HG03139 (cell line): ENCODE measurements around the gene ZSWIM7.

Experiments used
- ATAC-seq: cut with Tn5 transposase; IDR thresholded peaks from one replicate; pipeline ENCODE4 v1.9.1; 2021; ENCODE audit not compliant: unreplicated experiment

Gene ZSWIM7, protein sequence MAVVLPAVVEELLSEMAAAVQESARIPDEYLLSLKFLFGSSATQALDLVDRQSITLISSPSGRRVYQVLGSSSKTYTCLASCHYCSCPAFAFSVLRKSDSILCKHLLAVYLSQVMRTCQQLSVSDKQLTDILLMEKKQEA

DNA sequence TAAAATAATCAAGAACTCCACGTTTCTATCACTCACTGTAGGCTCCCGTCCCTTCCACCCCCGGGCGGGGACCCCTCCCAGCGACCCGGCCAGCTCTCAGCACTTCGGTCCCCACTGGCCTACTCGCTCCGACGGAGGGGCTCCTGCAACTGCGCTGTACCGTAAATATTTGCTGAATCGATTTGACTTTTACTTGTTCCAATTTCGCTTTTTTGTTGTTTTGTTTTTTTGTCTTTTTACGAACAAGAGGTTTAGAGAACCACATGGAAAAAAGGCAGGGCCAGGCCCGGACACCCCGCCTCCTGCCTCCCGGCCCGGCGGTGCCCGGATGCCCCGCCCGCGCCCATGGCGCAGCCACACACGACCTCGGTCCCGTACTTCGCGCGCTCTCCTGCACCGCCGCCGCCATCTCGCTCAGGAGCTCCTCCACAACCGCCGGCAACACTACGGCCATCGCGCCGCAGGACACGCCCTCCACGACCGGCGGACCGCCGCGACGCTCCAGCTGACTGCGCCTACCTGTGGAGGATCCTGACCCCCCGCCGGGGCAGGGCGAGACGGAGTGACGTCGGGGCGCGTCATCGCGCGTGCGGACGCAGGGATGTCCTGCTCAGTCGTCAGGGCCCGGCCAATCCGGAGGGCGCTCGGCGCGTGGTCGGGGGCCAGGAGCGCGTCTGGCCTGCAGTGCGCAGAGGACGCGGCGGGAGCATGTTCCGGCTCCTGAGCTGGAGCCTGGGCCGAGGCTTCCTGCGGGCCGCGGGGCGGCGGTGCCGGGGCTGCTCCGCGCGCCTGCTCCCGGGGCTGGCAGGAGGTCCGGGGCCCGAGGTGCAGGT is at the start of gene ZSWIM7, which contains the start of gene TTC19:
ZSWIM7 (minus strand) TSS at position 564 of the 833 bp plus-strand sequence; CDS start at position 454, 110 bp downstream.
TTC19 (plus strand) TSS at position 684 of the 833 bp plus-strand sequence; CDS start at position 709, 25 bp downstream.
- ATAC-seq: peak; percentile 94

DNA sequence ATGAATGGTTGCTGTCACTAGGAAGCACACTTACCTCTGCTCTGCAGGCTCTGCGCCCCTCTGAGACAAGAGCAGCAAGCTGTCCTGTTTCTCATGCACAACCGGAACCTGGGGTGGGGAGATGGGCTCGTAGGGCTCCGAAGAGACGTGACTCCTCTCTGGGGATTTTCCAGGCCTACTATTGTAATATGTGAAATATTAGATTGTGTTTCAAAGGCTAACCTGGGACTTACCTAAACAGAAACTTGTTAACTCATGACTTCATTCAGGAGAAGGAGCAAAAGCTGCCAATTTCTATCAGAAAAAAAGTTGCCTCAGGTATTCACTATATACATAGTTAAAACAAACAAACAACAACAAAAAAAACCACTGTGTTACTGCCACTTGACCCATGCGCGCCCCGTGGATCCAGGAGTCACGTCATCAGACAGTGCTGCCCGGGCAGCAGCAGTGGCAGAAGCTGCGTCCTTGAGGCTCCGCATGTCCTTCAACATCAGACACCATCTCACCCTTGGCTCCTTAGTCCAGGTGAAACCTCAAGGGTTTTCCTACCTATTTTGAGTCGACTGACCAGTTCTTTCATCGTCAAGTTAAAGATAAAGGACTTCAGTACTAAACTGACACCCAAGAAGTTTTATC is 49.4 kb upstream of the ZSWIM7 start:
- no peak for ATAC-seq

DNA sequence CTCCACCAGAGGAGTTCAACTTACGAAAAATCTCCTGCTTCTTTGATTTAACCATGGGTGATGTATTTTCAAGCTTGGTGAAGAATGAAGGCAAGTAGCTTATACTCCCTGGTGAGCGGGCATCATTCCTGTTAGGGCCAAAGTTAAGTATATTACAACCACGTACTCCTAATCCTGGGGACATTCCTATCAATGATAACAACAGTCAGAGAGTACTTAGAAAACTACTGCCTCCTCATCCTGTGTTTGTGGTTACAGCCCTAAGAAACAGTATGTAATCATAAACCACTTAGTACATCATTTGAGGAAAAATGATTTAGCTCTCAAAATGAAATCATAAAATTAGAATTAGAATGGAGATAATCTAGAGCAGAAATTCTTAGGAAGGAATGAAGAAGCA is 47.5 kb upstream of the ZSWIM7 start:
- no peak for ATAC-seq

DNA sequence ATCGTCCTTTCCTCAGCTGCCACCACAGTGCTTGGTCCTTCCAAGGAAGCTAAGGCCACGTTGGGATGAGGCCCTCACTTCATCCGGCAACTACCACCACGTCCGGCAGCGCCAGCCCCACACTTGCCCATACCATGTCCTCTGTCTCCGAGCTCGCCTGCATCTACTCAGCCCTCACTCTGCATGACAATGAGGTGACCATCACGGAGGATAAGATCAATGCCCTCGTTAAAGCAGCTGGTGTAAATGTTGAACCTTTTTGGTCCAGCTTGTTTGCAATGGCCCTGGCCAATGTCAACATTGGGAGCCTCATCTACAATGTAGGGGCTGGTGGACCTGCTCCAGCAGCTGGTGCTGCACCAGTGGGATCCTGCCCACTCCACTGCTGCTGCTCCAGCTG is 45.0 kb upstream of the ZSWIM7 start:
- no peak for ATAC-seq

DNA sequence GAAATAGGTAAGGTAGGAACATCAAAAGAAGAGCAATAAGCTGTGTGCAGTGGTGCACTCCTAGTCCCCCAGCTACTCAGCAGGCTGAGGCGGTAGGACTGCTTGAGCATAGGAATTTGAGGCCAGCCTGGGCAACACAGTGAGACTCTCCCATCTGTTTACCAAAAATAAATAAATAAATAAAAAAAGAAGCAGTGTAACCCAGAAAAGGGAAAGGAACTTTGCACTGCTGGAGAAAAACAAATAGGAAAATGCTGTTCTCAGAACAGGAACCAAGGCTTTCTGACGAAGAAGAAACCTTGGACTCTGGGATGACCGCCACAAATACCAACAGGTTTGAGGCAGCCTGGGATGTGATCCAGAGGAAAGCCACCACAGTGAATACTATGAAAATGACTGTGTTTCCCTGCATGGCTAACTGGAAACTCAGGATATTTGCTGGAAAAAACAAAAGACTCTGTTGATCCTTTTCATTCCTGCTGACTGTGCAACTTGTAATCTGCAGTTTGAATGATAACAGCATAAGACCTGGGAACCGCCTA is 41.3 kb upstream of the ZSWIM7 start:
- no peak for ATAC-seq

DNA sequence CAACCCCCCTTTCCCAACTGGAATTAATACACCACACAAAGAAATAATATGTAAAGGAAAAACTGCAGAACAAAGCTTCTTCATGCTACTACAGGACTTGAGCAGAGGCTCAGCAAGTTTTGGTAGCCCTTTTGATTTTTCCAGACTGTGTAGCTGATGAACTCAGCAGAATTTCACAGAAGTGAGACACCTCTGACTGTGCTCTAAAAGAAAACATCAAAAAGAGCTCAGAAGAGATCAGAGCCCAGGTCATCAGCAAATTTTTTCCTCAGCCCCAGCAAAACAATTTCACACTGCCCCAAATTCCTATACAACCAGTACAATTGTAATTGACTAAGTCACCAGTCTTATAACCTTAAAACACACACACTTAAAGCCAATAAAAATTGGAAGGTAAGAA is 38.1 kb upstream of the ZSWIM7 start:
- ATAC-seq: no peak

DNA sequence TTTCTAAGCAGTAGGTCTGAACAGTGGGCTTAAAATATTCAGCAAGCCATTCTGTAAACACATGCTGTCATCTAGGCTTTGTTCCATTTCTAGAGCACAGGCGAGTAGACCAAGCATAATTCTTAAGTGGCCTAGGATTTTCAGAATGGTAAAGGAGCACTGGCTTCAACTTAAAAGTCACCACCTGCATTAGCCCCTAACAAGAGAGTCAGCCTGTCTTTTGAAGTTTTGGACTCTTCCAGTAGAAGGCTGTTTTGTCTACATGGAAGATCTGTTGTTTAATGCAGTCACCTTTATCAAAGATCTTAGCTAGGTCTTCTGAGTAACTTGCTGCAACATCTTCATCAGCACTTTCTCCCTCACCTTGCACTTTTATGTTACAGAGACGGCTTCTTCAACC is 36.8 kb upstream of the ZSWIM7 start:
- ATAC-seq: no peak

DNA sequence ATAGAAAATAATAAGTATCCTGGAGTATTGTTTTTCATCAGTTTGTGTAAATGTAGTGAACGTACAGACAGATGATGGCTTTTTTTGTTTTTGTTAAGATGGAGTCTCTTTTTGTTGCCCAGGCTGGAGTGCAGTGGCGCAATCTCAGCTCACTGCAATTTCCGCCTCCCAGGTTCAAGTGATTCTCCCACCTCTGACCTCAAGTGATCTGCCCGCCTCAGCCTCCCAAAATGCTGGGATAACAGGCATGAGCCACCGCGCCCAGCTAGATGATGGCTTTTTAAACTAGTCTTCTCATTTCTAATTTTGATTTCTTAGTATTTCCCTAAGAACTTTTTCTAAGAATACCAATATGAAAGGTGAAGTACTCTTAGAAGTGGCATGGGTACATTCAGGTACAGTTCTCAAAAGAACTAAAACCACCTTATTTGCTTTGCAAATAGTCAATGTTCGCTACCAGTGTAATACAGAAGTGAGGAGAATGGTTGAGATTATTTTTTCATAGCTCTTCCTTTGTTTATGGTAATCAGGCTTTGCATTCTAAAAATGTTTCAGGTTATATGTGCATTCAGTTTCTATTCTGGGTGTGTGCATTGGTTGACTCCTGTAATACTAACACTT is 34.3 kb upstream of the ZSWIM7 start:
- no peak for ATAC-seq

DNA sequence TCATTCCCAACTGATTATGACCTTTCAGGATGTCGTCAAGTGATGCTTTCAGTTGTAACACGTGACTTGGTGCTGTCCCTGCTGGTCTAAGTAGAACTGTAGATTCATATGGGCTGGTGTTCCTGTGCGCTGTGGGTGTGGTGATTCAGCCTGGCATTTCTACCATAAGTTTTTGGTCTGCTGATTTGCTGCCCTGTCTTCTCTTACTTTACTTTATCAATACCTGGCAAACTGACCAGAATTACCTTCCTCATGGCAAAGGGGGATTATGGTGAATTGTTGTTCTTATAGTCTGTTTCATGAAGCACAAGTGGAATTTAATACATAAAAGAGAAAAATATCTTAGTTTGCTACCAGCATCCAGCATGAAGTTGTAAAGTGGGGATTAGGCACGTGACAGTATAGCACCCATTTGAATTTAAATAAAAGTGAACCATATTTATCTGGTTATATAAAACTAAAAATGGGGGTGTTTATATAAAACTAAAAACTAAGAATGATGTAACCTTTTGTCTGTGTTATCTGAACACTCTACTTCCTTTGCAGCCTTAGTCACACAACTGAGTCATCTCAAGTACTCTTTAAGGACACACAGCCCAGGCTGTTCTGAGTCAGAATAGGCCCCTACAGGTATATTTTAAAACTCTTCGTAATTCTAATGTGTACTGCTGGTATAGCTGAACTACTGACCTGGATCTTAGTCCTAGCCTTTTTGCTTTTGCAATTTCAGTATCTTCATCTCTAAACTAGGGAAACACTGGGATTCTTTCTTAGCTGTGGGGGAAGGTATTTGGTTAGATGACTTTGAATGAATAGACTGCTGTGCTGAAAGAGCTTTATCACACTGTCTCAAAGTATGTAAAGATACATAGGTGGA is 28.4 kb upstream of the ZSWIM7 start:
- ATAC-seq: no peak

DNA sequence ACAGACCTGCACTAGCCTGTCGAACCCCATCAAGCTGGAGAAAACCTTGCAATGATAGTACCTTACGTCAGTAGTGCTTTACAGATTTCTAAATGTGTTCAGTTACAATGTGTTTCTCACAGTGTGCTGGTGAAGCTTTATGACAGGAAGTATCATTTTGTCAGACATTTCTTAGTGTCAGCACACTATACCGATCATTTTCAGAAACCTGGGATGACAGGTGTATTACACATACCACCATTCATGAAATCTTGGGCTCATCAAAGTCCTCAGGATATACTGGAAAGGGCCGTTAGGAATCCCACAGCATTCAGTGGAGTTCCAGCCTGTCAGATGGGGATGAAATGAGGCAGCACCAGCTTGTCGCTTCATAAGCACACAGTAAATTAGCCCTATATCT is 27.4 kb upstream of the ZSWIM7 start:
- ATAC-seq: no peak

DNA sequence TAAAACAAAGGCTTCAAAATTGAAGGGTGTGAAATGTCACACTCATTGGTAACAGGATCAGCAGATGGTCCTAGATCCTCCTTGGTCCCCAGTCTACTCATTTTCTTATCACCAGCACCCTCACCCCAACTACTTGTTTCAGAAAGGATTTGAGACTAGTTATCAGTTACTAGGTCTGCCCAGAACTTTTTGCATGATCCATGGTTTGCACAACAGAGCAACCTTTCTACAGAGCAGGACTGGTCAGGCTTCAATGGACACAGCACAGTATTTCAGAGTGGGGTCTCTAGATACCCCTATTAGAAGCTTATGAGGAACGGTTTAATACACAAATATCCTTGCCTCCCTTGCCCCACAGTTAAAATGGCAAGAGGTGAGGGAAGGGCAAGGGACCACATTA is 25.7 kb upstream of the ZSWIM7 start:
- no peak for ATAC-seq

DNA sequence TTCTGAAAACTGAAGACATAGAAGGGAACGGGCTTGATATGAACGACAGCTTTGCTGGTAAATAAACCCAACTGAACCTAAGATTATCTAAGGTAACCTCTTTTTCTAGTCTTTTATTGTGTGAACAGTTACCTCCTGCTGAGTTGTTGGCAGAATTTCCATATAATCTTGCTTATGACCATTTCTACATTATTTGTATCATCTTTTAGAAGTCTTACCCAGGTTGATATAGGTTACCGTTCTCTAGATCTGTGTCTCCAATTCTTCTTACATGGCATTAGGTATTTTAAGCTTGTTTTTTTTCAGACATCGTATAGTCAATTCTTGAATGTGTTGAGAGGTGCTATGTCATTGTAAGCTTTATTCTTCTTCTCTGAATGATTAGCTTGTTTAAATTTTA is 24.4 kb upstream of the ZSWIM7 start:
- ATAC-seq: no peak

DNA sequence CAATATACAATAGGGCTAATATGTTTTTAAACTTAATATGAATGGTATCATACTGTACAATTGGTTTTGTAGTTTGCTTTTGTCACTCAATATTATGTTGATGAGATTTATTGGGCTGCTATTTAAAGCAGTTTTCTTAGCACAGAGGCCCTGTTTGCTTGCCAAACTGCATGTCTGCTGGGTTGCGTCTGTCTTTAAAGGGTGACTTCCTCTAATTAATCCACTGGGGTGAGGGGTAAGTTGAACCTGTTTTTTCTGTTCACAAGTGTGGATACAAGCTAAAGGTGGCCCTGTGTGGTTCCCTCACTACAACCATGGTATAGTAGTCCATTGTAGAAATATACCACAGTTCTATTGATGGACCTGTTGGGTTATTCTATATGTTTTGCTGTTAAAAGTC is 19.8 kb upstream of the ZSWIM7 start:
- ATAC-seq: no peak

DNA sequence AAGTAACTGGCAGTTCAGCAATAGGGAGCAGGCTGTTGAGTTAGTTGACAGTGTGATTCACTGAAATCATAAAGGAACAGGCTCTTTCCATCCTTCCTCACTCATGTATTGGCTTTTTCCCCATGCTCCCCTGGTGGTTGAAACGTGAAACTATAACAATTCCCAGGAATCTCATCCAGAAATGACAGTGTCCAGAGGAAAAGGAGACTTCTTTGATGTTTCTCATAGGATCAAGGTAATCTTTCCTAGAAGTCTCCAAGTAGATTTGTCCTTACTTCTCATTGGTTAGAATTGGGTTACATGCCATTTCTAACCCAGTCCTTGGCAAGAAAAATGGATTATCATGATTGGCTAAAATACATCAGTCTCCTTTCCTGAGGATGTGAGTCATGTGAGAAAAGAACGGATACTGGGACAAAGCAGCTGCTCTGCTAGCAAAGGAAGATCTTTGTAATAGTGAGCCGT is 14.5 kb upstream of the ZSWIM7 start:
- ATAC-seq: no peak

DNA sequence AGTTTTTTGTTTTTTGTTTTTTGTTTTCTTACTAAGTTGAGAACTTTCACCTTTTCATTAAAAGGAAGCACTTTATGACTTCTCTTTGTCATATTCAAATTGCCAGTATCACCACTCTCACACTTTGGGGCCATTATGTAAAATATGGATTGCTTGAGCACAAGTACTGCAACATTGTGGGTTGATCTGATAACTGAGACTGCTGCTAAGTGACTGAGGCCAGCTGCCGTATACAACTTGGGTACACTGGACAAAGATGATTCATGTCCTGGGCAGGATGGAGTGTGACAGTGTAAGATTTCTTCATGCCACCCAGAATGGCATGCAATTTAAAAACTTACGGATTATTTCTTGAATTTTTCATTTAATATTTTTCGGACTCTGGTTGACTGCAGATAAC is 7.9 kb upstream of the ZSWIM7 start:
- ATAC-seq: no peak

DNA sequence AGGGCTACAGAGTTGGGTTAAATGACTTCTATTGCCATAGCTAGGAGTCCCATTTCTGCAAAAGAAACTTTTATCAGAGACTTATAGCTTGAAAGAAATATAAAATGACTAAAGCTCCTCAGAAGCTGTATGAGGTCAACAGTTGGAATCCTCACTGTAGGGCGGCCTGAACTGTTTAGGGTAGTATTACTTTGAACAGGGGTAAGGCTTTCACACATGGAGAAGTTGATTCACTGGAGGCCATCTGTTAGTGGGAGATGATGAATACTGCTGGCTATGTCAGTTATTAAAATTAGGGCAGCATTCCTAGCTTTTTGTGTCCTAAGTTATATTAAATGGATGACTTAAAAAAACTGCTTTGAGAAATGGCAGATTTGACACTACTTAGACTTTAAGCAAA is 6.1 kb upstream of the ZSWIM7 start:
- ATAC-seq: no peak

DNA sequence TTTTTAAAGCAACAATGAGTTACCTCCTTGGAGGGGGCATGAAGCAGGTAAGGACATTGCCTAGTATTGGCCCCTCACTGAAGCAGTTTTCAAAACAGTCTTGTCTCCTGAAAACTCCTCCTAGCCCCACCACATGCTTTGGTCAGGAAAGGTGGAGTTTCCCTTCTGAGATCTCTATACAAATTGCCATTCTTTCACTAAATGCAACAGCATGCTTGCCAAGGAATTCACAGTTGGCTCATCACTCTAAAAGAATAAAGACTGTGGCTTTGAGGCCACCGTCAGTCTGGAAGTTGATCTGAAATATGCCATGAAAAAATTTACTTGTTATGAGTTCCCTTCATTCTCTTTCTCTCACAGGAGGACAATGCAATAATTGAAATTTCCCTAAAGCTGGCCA is 4.3 kb upstream of the ZSWIM7 start:
- no peak for ATAC-seq

DNA sequence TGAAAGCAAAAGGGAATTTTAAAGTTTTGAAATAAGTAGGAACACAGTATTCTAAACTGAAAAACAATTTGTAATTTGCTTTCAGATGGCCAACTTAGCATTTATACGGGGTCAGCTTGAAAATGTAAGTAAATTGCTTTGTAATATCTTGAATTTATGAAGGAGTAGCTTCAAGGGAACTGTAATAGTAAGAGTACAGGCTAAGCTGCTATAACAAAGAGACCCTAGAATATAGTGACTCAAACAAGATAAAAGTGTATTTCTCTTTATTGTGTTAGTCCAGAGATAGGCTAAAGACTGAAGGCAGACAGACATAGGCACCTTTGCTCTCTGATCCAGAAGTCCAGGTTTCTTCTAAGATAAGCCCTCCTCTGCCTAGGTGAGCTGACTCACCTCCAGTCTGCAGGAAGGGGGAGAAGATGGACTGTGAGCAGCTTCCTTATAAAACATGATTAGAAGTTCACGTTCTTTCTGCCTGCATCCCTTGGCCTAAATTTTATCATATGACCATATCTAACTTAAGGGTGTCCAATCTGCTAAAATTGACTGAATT is 3.3 kb upstream of the ZSWIM7 start:
- ATAC-seq: no peak

DNA sequence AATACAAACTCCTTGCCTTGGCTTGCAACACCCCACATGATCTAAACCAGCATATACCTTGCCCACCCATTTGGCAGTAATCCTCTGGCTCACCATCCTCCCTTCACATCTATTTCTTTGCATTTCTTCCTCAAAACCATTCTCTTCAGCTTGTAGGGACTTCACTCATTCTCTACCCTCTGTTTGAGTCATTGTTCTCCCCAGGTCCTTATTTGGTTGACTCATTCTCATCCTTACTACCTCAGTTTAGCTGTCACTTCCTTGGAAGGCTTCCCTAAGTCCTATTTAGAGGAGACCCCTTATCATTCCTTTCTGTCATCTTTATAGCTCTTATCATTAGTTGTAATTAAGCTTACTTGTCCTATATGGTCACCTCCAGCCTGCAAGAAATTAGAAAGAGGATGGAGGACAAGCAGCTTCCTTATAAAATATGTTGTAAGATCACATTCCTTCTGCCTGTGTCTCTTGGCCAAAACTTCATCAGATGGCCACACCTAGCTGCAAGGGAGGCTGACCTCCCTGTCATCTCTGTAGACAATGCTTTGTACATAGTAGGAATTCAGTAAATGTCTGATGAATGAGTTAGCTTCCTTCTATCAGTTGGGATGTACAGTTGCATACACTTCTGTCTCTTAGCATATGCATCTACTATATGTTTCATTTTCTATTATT is 1.9 kb upstream of the ZSWIM7 start:
- ATAC-seq: no peak
